Calu3 (cell line): ENCODE data around the gene PRRG4. TPM values are rescaled to one million over a fixed set of nuclear protein-coding genes. Genes with fewer than 3 reads are reported as not detected.

Experiments used
- BruUV-seq: library from RNA; stranded (reverse); fragments of 400-500 nt; replicated peaks from 2 replicates; lab custom pipeline; 2021; lab: Mats Ljungman, UMichigan
- CTCF ChIA-PET: fragments of 300-600 bp; sonication (Branson Sonifier 250); formaldehyde crosslinking; loops from one replicate; lab custom pipeline; 2022; ENCODE audit warnings: antibody characterized with exemption; lab: Charles Lee
- DNase-seq: peaks from one replicate; pipeline ENCODE4 v3.0.0; 2022
- H3K27ac Mint-ChIP-seq: one replicate; pipeline ENCODE4 v1.8.0; 2022; ENCODE audit warnings: mixed read lengths; ENCODE audit not compliant: unreplicated experiment
- H3K27me3 Mint-ChIP-seq: one replicate; pipeline ENCODE4 v1.8.0; 2022; ENCODE audit warnings: mixed read lengths; ENCODE audit not compliant: unreplicated experiment
- H3K36me3 Mint-ChIP-seq: one replicate; pipeline ENCODE4 v1.8.0; 2022; ENCODE audit warnings: mild to moderate bottlenecking, moderate library complexity, mixed read lengths; ENCODE audit not compliant: insufficient read depth, unreplicated experiment
- H3K4me1 Mint-ChIP-seq: one replicate; pipeline ENCODE4 v1.8.0; 2022; ENCODE audit warnings: mild to moderate bottlenecking, low read depth, mixed read lengths; ENCODE audit not compliant: unreplicated experiment
- H3K4me3 Mint-ChIP-seq: one replicate; pipeline ENCODE4 v1.8.0; 2022; ENCODE audit warnings: mild to moderate bottlenecking, low read depth, moderate library complexity, mixed read lengths; ENCODE audit not compliant: unreplicated experiment
- H3K9me3 Mint-ChIP-seq: one replicate; pipeline ENCODE4 v1.8.0; 2022; ENCODE audit warnings: low read depth, mixed read lengths; ENCODE audit not compliant: unreplicated experiment
- CTCF ChIP-seq: fragments of 200-600 bp; IDR thresholded peaks from one replicate; pipeline ENCODE4 v1.8.0; 2022; ENCODE audit warnings: antibody characterized with exemption; ENCODE audit not compliant: unreplicated experiment
- intact Hi-C: fragments of 100-400 bp; cut with micrococcal nuclease; formaldehyde crosslinking; loops from one replicate; pipeline ENCODE4 v1.10.0; 2022; ENCODE audit not compliant: unreplicated experiment
- total RNA-seq: library from RNA; stranded (reverse); gene quantifications from 2 replicates; pipeline ENCODE4 v1.2.3, GENCODE V29; 2022

Gene PRRG4
- total RNA-seq, 1 experiment from 2014 or later, result 22.9 TPM

DNA sequence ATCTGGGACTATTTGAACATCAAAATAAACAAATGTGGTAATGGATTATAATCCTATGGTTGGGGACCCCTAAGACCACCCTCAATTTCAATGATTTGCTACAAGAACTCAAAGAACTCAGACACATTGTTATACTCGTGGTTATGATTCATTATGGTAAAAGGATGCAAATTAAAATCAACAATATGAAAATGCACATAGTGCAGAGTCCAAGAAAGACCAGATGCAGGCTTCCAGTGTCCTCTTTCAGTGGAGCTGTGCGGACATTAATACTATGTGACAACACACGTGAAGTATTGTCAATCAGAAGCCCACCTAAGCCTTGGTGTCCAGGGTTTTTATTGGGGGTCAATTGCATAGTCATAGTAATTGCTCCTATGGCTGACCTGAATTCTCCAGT, 53.7 kb downstream of the PRRG4 start:
- CTCF ChIA-PET, result no interaction called here
- no peak overlapping the region for H3K4me3 Mint-ChIP-seq
- TF ChIP-seq CTCF, result no peak
- H3K9me3 Mint-ChIP-seq, result no peaks in the 10 kb centered on the region
- intact Hi-C loops, result no loop called here
- no peak overlapping the region for H3K27ac Mint-ChIP-seq
- H3K27me3 Mint-ChIP-seq, result no peaks in the 10 kb centered on the region
- BruUV-seq, result no TSS peak
- H3K4me1 Mint-ChIP-seq, result peaks cover 8% of the 10 kb centered on the region
- DNase-seq, result no peak
- H3K36me3 Mint-ChIP-seq, result no peaks in the 10 kb centered on the region

- DNase-seq, result no peak
- Mint-ChIP-seq H3K27me3 (no peaks in the 10 kb centered on the region), H3K9me3 (no peaks in the 10 kb centered on the region), H3K36me3 (no peaks in the 10 kb centered on the region), H3K4me1 (peaks cover 8% of the 10 kb centered on the region), H3K4me3 (no peak overlapping the region), H3K27ac (no peak overlapping the region)
- CTCF ChIA-PET, result no interaction called here
- intact Hi-C loops, result no loop called here
- no TSS peak for BruUV-seq
- no peak for TF ChIP-seq CTCF
Observed at GRCh38 chr11:32884023-32884422, 54.3 kb downstream of the PRRG4 start.

GRCh38 chr11:32884770-32885384, 55.1 kb downstream of the PRRG4 start:
- no peak overlapping the region for H3K4me3 Mint-ChIP-seq
- DNase-seq, result peak; percentile 4
- TF ChIP-seq CTCF, result no peak
- H3K4me1 Mint-ChIP-seq, result peaks cover 8% of the 10 kb centered on the region
- CTCF ChIA-PET, result no interaction called here
- no peaks in the 10 kb centered on the region for H3K27me3 Mint-ChIP-seq
- intact Hi-C loops, result no loop called here
- no peaks in the 10 kb centered on the region for H3K9me3 Mint-ChIP-seq
- no peaks in the 10 kb centered on the region for H3K36me3 Mint-ChIP-seq
- no TSS peak for BruUV-seq
- H3K27ac Mint-ChIP-seq, result no peak overlapping the region

GRCh38 chr11:32885556-32885955, 55.8 kb downstream of the PRRG4 start:
- Mint-ChIP-seq H3K4me3 (no peak overlapping the region), H3K4me1 (peaks cover 8% of the 10 kb centered on the region), H3K9me3 (no peaks in the 10 kb centered on the region), H3K27me3 (no peaks in the 10 kb centered on the region), H3K36me3 (no peaks in the 10 kb centered on the region), H3K27ac (no peak overlapping the region)
- no peak for DNase-seq
- CTCF ChIA-PET, result no interaction called here
- no peak for TF ChIP-seq CTCF
- intact Hi-C loops, result no loop called here
- no TSS peak for BruUV-seq
